NCI-H524 treated with DMSO at 0.1 percent for 48 hours (cell line): Measurements from ENCODE around the gene CCNB2.
A peak's percentile ranks its signal among the peaks of the same experiment; 100 is the strongest.
"Not testable (repeated sequence)": the region's sequence is repeated elsewhere in the genome, so short reads cannot be mapped to it uniquely, and the experiment has no call there.

Experiments used
- DNase-seq: peaks from one replicate; lab custom pipeline; 2025; lab: John Stamatoyannopoulos, UW

Gene CCNB2

GRCh38 chr15:59104912-59105732 lies at the start of gene CCNB2:
CCNB2 (plus strand) TSS chr15:59105146; CDS start chr15:59105269, 123 bp downstream.
- DNase-seq: peak; percentile 96

GRCh38 chr15:59059076-59059597 lies 45.8 kb upstream of the CCNB2 start:
- DNase-seq: no peak

GRCh38 chr15:59060348-59060747 lies 44.6 kb upstream of the CCNB2 start:
- DNase-seq: no peak

- no peak for DNase-seq
These were observed 41.9 kb upstream of the CCNB2 start for GRCh38 chr15:59063042-59063441.

GRCh38 chr15:59069430-59069829 lies 35.5 kb upstream of the CCNB2 start:
- DNase-seq: no peak

GRCh38 chr15:59074607-59075006 lies 30.3 kb upstream of the CCNB2 start:
- no peak for DNase-seq

GRCh38 chr15:59087731-59088130 lies 17.2 kb upstream of the CCNB2 start:
- no peak for DNase-seq

- DNase-seq: no peak
These were observed 10.9 kb upstream of the CCNB2 start for GRCh38 chr15:59094077-59094476.

GRCh38 chr15:59096429-59096828 lies 8.5 kb upstream of the CCNB2 start:
- DNase-seq: no peak

GRCh38 chr15:59099162-59099685 lies 5.7 kb upstream of the CCNB2 start:
- no peak for DNase-seq

- DNase-seq: no peak
These were observed 389 bp upstream of the CCNB2 start for GRCh38 chr15:59104602-59104911.

- no peak for DNase-seq
These were observed 908 bp downstream of the CCNB2 start for GRCh38 chr15:59105854-59106253.

GRCh38 chr15:59111251-59111650 lies 6.3 kb downstream of the CCNB2 start:
- no peak for DNase-seq

- DNase-seq: no peak
These were observed 10.1 kb downstream of the CCNB2 start for GRCh38 chr15:59115047-59115446.

- DNase-seq: no peak
These were observed 11.2 kb downstream of the CCNB2 start for GRCh38 chr15:59116141-59116540.

- no peak for DNase-seq
These were observed 11.8 kb downstream of the CCNB2 start for GRCh38 chr15:59116771-59117170.

GRCh38 chr15:59119625-59120024 lies 14.7 kb downstream of the CCNB2 start:
- no peak for DNase-seq

GRCh38 chr15:59120937-59121336 lies 16.0 kb downstream of the CCNB2 start:
- DNase-seq: no peak

- no peak for DNase-seq
These were observed 19.3 kb downstream of the CCNB2 start for GRCh38 chr15:59124261-59124660.

GRCh38 chr15:59125683-59126082 lies 20.7 kb downstream of the CCNB2 start:
- not testable (repeated sequence) for DNase-seq

GRCh38 chr15:59127255-59127654 lies 22.3 kb downstream of the CCNB2 start:
- DNase-seq: not testable (repeated sequence)

GRCh38 chr15:59131456-59131855 lies 26.5 kb downstream of the CCNB2 start:
- no peak for DNase-seq

- DNase-seq: no peak
These were observed 27.1 kb downstream of the CCNB2 start for GRCh38 chr15:59131969-59132562.
